H1 (cell line): Measurements from ENCODE around the gene CYP2A13. TPM values are rescaled to one million over a fixed set of nuclear protein-coding genes. Genes with fewer than 3 reads are reported as not detected.

Experiments used
- CTCF ChIA-PET: fragments of 300-600 bp; sonication (Branson Sonifier 250); formaldehyde crosslinking; loops from one replicate; lab custom pipeline; 2021; ENCODE audit not compliant: partially characterized antibody; lab: Charles Lee
- POLR2A ChIA-PET: fragments of 300-600 bp; sonication (Branson Sonifier 250); formaldehyde crosslinking; loops from one replicate; lab custom pipeline; 2021; ENCODE audit warnings: inconsistent platforms; ENCODE audit not compliant: partially characterized antibody; lab: Charles Lee
- DNase-seq, 2 experiments: peaks; one replicate each; pipeline versions ENCODE4 v3.0.0 to v3.0.0-alpha.2; 2010 to 2022; ENCODE audit warnings: low spot score in 2 of 2, low read depth in 1 of 2, mixed read lengths in 1 of 2
- FAIRE-seq: peaks from 2 replicates; lab custom pipeline; 2011; peaks lifted over from hg19 to GRCh38; lab: Jason Lieb, UNC
- H2AFZ ChIP-seq: 2 replicates; pipeline ENCODE4 v1.8.1; 2012; ENCODE audit warnings: low read length, inconsistent platforms
- H2AK5ac ChIP-seq: 2 replicates; pipeline ENCODE4 v1.6.1; 2013; ENCODE audit warnings: low read depth, low read length
- H2BK120ac ChIP-seq: replicated peaks from 2 replicates; pipeline ENCODE3; 2013; ENCODE audit warnings: low read depth, low read length, inconsistent platforms
- H2BK12ac ChIP-seq: 2 replicates; pipeline ENCODE4 v1.6.1; 2013; ENCODE audit warnings: low read depth, low read length
- H2BK15ac ChIP-seq: 2 replicates; pipeline ENCODE4 v1.6.1; 2013; ENCODE audit warnings: low read length
- H2BK20ac ChIP-seq: 2 replicates; pipeline ENCODE4 v1.6.1; 2013; ENCODE audit warnings: low read length
- H2BK5ac ChIP-seq: 2 replicates; pipeline ENCODE4 v1.6.1; 2013; ENCODE audit warnings: low read depth, low read length
- H3K14ac ChIP-seq: 2 replicates; pipeline ENCODE4 v1.6.1; 2013; ENCODE audit warnings: inconsistent platforms; ENCODE audit not compliant: insufficient read length
- H3K18ac ChIP-seq: 2 replicates; pipeline ENCODE4 v1.6.1; 2013; ENCODE audit warnings: low read length; ENCODE audit errors: extremely low read depth
- H3K23ac ChIP-seq: 2 replicates; pipeline ENCODE4 v1.6.1; 2013; ENCODE audit warnings: inconsistent platforms; ENCODE audit not compliant: insufficient read length
- H3K23me2 ChIP-seq: 2 replicates; pipeline ENCODE4 v1.6.1; 2013; ENCODE audit warnings: low read depth, low read length
- H3K27ac ChIP-seq: 2 replicates; pipeline ENCODE4 v1.6.1; 2011; ENCODE audit warnings: low read depth, low read length, inconsistent platforms
- H3K27me3 ChIP-seq, 4 experiments: replicated peaks in 1 of 4; 1 replicate in 1 of 4; 2 replicates in 3 of 4; pipeline versions ENCODE4 v1.6.1 to v1.8.1; 2011 to 2013; ENCODE audit warnings: low read length in 3 of 4, mild to moderate bottlenecking in 3 of 4, inconsistent platforms in 2 of 4, mixed read lengths in 2 of 4, moderate library complexity in 1 of 4; ENCODE audit not compliant: control insufficient read depth in 3 of 4, insufficient read depth in 3 of 4; ENCODE audit errors: extremely low read depth in 1 of 4
- H3K36me3 ChIP-seq, 4 experiments: 2 replicates each; pipeline versions ENCODE4 v1.6.1 to v1.8.1; 2011 to 2013; ENCODE audit warnings: mild to moderate bottlenecking in 4 of 4, low read length in 3 of 4, moderate library complexity in 2 of 4, control low read depth in 1 of 4, inconsistent platforms in 1 of 4; ENCODE audit not compliant: insufficient read depth in 4 of 4, control insufficient read depth in 2 of 4
- H3K4ac ChIP-seq: replicated peaks from 2 replicates; pipeline ENCODE3; 2013; ENCODE audit warnings: low read length, low read depth, mixed read lengths, inconsistent platforms; ENCODE audit not compliant: insufficient read length
- H3K4me1 ChIP-seq, 4 experiments: replicated peaks in 1 of 4; 1 replicate in 1 of 4; 2 replicates in 3 of 4; pipeline versions ENCODE4 v1.6.1 to v1.8.1; 2011 to 2013; ENCODE audit warnings: low read length in 3 of 4, inconsistent platforms in 2 of 4, mixed read lengths in 1 of 4; ENCODE audit not compliant: insufficient read depth in 4 of 4, control insufficient read depth in 3 of 4
- H3K4me2 ChIP-seq, 2 experiments: 2 replicates each; pipeline versions ENCODE4 v1.6.1 to v1.8.1; 2011 to 2013; ENCODE audit warnings: low read depth in 2 of 2, low read length in 2 of 2, control low read depth in 1 of 2, inconsistent platforms in 1 of 2, mild to moderate bottlenecking in 1 of 2; ENCODE audit not compliant: insufficient read depth in 1 of 2
- H3K4me3 ChIP-seq, 4 experiments: fragments of 200-600, 300-600 bp in 1 of 4; sonication (generic), shearing (Covaris generic), sonication (Bioruptor Twin) in 1 of 4; 2 replicates each; pipeline versions ENCODE4 v1.5.1 to v1.8.1; 2011 to 2016; ENCODE audit warnings: low read length in 4 of 4, low read depth in 3 of 4, control low read depth in 2 of 4, inconsistent platforms in 2 of 4, mild to moderate bottlenecking in 2 of 4, mixed read lengths in 1 of 4, moderate library complexity in 1 of 4; ENCODE audit not compliant: insufficient read depth in 2 of 4; ENCODE audit errors: extremely low read depth in 1 of 4
- H3K56ac ChIP-seq: replicated peaks from 2 replicates; pipeline ENCODE3; 2013; ENCODE audit warnings: low read depth, mild to moderate bottlenecking, mixed read lengths, low read length, inconsistent platforms; ENCODE audit not compliant: insufficient read length
- H3K79me1 ChIP-seq: 2 replicates; pipeline ENCODE4 v1.6.1; 2013; ENCODE audit warnings: low read depth, low read length, control low read depth
- H3K79me2 ChIP-seq, 2 experiments: 2 replicates each; pipeline versions ENCODE4 v1.6.1 to v1.8.1; 2012 to 2013; ENCODE audit warnings: low read length in 2 of 2, mild to moderate bottlenecking in 2 of 2, inconsistent platforms in 1 of 2; ENCODE audit not compliant: insufficient read depth in 2 of 2, control insufficient read depth in 1 of 2
- H3K9ac ChIP-seq, 4 experiments: replicated peaks in 1 of 4; 1 replicate in 1 of 4; 2 replicates in 3 of 4; pipeline versions ENCODE4 v1.6.1 to v1.8.1; 2011 to 2013; ENCODE audit warnings: low read depth in 3 of 4, low read length in 3 of 4, control low read depth in 2 of 4, mild to moderate bottlenecking in 2 of 4, moderate library complexity in 2 of 4, inconsistent platforms in 1 of 4; ENCODE audit errors: extremely low read depth in 1 of 4
- H3K9me3 ChIP-seq, 2 experiments: 2 replicates each; pipeline versions ENCODE4 v1.6.1 to v1.8.1; 2012 to 2013; ENCODE audit warnings: mild to moderate bottlenecking in 2 of 2, moderate library complexity in 2 of 2, control low read depth in 1 of 2, inconsistent platforms in 1 of 2, low read depth in 1 of 2, low read length in 1 of 2, mixed read lengths in 1 of 2; ENCODE audit not compliant: insufficient read depth in 2 of 2
- H4K20me1 ChIP-seq, 2 experiments: replicated peaks in 1 of 2; 2 replicates each; pipeline versions ENCODE3 to v1.8.1; 2011 to 2013; ENCODE audit warnings: inconsistent platforms in 2 of 2, low read length in 2 of 2, mild to moderate bottlenecking in 1 of 2; ENCODE audit not compliant: insufficient read depth in 2 of 2, control insufficient read depth in 1 of 2
- H4K5ac ChIP-seq: 2 replicates; pipeline ENCODE4 v1.6.1; 2013; ENCODE audit warnings: low read length, low read depth, mixed read lengths, inconsistent platforms; ENCODE audit not compliant: insufficient read length
- H4K8ac ChIP-seq: 2 replicates; pipeline ENCODE4 v1.8.0; 2013; ENCODE audit warnings: mild to moderate bottlenecking, moderate library complexity, low read length, inconsistent platforms; ENCODE audit not compliant: insufficient read depth; ENCODE audit errors: extremely low read depth
- H4K91ac ChIP-seq: replicated peaks from 2 replicates; pipeline ENCODE3; 2013; ENCODE audit warnings: low read length, mixed read lengths, inconsistent platforms; ENCODE audit not compliant: insufficient read length
- CBX5 ChIP-seq: fragments of 300-800, 300-1000 bp; sonication (generic); IDR thresholded peaks from 2 replicates; pipeline ENCODE4 v1.7.1; 2016; ENCODE audit warnings: antibody characterized with exemption, low read length, low read depth
- GABPA ChIP-seq: IDR thresholded peaks from 2 replicates; pipeline ENCODE4 v1.6.1; 2011; ENCODE audit warnings: mild to moderate bottlenecking, low read length, moderate library complexity, borderline replicate concordance; ENCODE audit not compliant: insufficient read depth
- GTF2F1 ChIP-seq: IDR thresholded peaks from 2 replicates; pipeline ENCODE4 v1.6.1; 2012; ENCODE audit warnings: low read depth, low read length, improper control_type of control experiment, borderline replicate concordance
- HDAC2 ChIP-seq, 2 experiments: fragments of 300-600 bp in 1 of 2; sonication (generic) in 1 of 2; IDR thresholded peaks; 2 replicates each; pipeline ENCODE4 v1.6.1; 2011 to 2012; ENCODE audit warnings: low read depth in 2 of 2, low read length in 2 of 2, mild to moderate bottlenecking in 2 of 2, moderate library complexity in 2 of 2, borderline replicate concordance in 1 of 2, inconsistent platforms in 1 of 2
- KDM1A ChIP-seq: fragments of 200-600, 300-600 bp; sonication (generic); IDR thresholded peaks from 2 replicates; pipeline ENCODE4 v1.7.1; 2016; ENCODE audit warnings: mild to moderate bottlenecking, low read length, borderline replicate concordance
- MAFK ChIP-seq: IDR thresholded peaks from 2 replicates; pipeline ENCODE4 v1.6.1; 2012; ENCODE audit warnings: low read depth, mild to moderate bottlenecking, improper control_type of control experiment, low read length
- MAX ChIP-seq: IDR thresholded peaks from 2 replicates; pipeline ENCODE4 v1.6.1; 2012; ENCODE audit warnings: inconsistent platforms
- WGBS, 2 experiments: shearing (Covaris generic) in 1 of 2; methylation state at CpG; one replicate each; pipeline versions ENCODE4 v1.1.6 to v1.1.7; 2013 to 2015; ENCODE audit warnings: low lambda C conversion rate in 2 of 2, mixed read lengths in 2 of 2, inconsistent platforms in 1 of 2, low coverage in 1 of 2, missing lambda C conversion rate in 1 of 2; ENCODE audit not compliant: insufficient replicate concordance in 2 of 2, insufficient coverage in 1 of 2, insufficient read length in 1 of 2; ENCODE audit errors: extremely low coverage in 1 of 2, missing lambda C conversion rate in 1 of 2; 5-methylcytosine and 5-hydroxymethylcytosine counted together
- long read RNA-seq, 2 experiments: library from RNA in 1 of 2; library from capped mRNA in 1 of 2; stranded (forward); transcript quantifications; one replicate each; pipeline ENCODE4 v2.0.0, GENCODE V29; 2021; ENCODE audit warnings: inconsistent platforms in 1 of 2
- polyA minus RNA-seq, 3 experiments: library from RNA; depleted of rRNA, polyadenylated mRNA; stranded (reverse); fragments of >200 nt; gene quantifications; 1 replicate in 2 of 3; 2 replicates in 1 of 3; pipeline ENCODE4 v1.2.3, GENCODE V29; 2011
- polyA plus RNA-seq, 7 experiments: library from polyadenylated mRNA; depleted of rRNA in 3 of 7; stranded (reverse) in 5 of 7; unstranded in 2 of 7; fragments of >200 nt in 5 of 7; fragments of 200-250 nt in 2 of 7; gene quantifications; 1 replicate in 5 of 7; 2 replicates in 1 of 7; 4 replicates in 1 of 7; pipeline versions ENCODE4 v1.2.1 to v1.2.3, GENCODE V29; 2011 to 2013; ENCODE audit warnings: missing spikeins in 2 of 7, mixed read lengths in 2 of 7
- total RNA-seq: library from RNA; stranded (reverse); fragmentation: NEBNext Ultra II Directional; extraction: Animal tissue kit (Norgen Biotek cat#: 25700); gene quantifications from 2 replicates; pipeline ENCODE4 v1.2.1, GENCODE V29; 2021

The CYP2A13 gene
- total RNA-seq: 0.60 and 0.78 TPM in 2 replicates
- polyA plus RNA-seq (2011; rRNA removed): 0.63 and 0.88 TPM in 2 replicates
- polyA plus RNA-seq (2011; cell fraction: cytosol; rRNA removed): 1.0 TPM
- polyA plus RNA-seq (2011; cell fraction: nucleus; rRNA removed): 0.80 TPM
- 0.66 to 1.4 TPM (median 0.79 TPM) in 4 replicates for polyA plus RNA-seq (2012, experiment 1 of 2)
- 0.42 TPM for polyA plus RNA-seq (2012, experiment 2 of 2)
- 0.34 TPM for polyA plus RNA-seq (2013, experiment 1 of 2)
- 0.17 TPM for polyA plus RNA-seq (2013, experiment 2 of 2)
- 1.0 and 1.4 TPM in 2 replicates for polyA minus RNA-seq (2011; rRNA and poly(A)+ RNA removed)
- polyA minus RNA-seq (2011; cell fraction: cytosol; rRNA and poly(A)+ RNA removed): not detected
- polyA minus RNA-seq (2011; cell fraction: nucleus; rRNA and poly(A)+ RNA removed): 0.80 TPM
- long read RNA-seq, experiment 1, partial matches to known transcripts: 2 of 2 reads
- long read RNA-seq, experiment 1, other reads (novel, unspliced or antisense): 0 of 2 reads
- long read RNA-seq, experiment 2, partial matches to known transcripts: 4 of 6 reads
- long read RNA-seq, experiment 2, other reads (novel, unspliced or antisense): 2 of 6 reads

GRCh38 chr19:41088151-41088550 is at the start of gene CYP2A13:
Gene CYP2A13 (plus strand): TSS chr19:41088451. CDS start chr19:41088472, 21 bp downstream.
- Histone ChIP-seq H2BK12ac (no peak within 1 kb of the TSS), H3K56ac (no peak within 1 kb of the TSS), H3K27me3 (peaks cover 6 to 31% (median 24%) of the 10 kb centered on the region in 4 experiments; a peak in 6 of 7 replicates), H4K20me1 (no peaks in the 10 kb centered on the region), H3K79me1 (no peaks in the 10 kb centered on the region), H2BK120ac (no peak within 1 kb of the TSS), H2BK15ac (no peak within 1 kb of the TSS), H2BK20ac (no peak within 1 kb of the TSS), H2AK5ac (no peak within 1 kb of the TSS), H3K4me3 (no peak within 1 kb of the TSS), H3K14ac (no peak within 1 kb of the TSS), H3K79me2 (no peaks in the 10 kb centered on the region), H2BK5ac (no peak within 1 kb of the TSS), H3K23ac (no peak within 1 kb of the TSS), H4K91ac (no peak within 1 kb of the TSS), H3K23me2 (peaks cover 7% of the 10 kb centered on the region; the same call in 1 of the 2 replicates), H3K4ac (no peak within 1 kb of the TSS), H3K27ac (no peak within 1 kb of the TSS), H3K4me1 (peaks cover 0 to 5% (median 0%) of the 10 kb centered on the region in 4 experiments; a peak in 1 of 7 replicates), H4K8ac (no peak within 1 kb of the TSS), H3K9me3 (no peaks in the 10 kb centered on the region), H3K18ac (no peak within 1 kb of the TSS), H3K4me2 (peak within 1 kb of the TSS in 1 of 2 experiments; percentile 55; a peak in 2 of 4 replicates), H4K5ac (no peak within 1 kb of the TSS), H3K9ac (no peak within 1 kb of the TSS), H2AFZ (no peak within 1 kb of the TSS; the same call in 1 of the 2 replicates), H3K36me3 (no peaks in the 10 kb centered on the region)
- POLR2A ChIA-PET: no interaction called here
- FAIRE-seq (no peak), DNase-seq (no peak)
- WGBS, 2 experiments: 100% methylated on average over 2 of the region's 2 CpGs; no CpG with 5 or more reads in 1 of the 2 experiments
- CTCF ChIA-PET: interaction anchor here (1.2 kb wide), 1 partner anchor 39 kb away, joined by 4 read pairs; no protein-coding TSS in a partner anchor
- TF ChIP-seq HDAC2 (IDR thresholded peaks at IDR 0.05; ENCODE audit: borderline replicate concordance in 1 of 2, low read depth in 2 of 2, low read length in 2 of 2) (no peak), GABPA (no peak), GTF2F1 (no peak), KDM1A (no peak), MAX (no peak), CBX5 (no peak), MAFK (no peak)
